Activated naive CD4-positive, alpha-beta T cell treated with anti-CD3 and anti-CD28 coated beads, Interleukin-2, amount 50 U/mL, for 72 hours (primary cell): ENCODE data around the gene SDK1. TPM values are rescaled to one million over a fixed set of nuclear protein-coding genes. Genes with fewer than 3 reads are reported as not detected.

Experiments
- ATAC-seq, 2 donors: fragments of 150-1000 bp; cut with Tn5 transposase; 2 replicates each; pipeline ENCODE4 v1.10.0; 2021; ENCODE audit warnings: mild to moderate bottlenecking in 2 of 2, moderate library complexity in 2 of 2
- DNase-seq, 2 donors: peaks; one replicate each; pipeline ENCODE4 v3.0.0; 2021 to 2022; ENCODE audit warnings: low spot score in 2 of 2
- H3K27ac Mint-ChIP-seq, 2 donors: one replicate each; pipeline ENCODE4 v1.8.0; 2022; ENCODE audit warnings: mild to moderate bottlenecking in 2 of 2, mixed read lengths in 2 of 2
- H3K36me3 Mint-ChIP-seq, 2 donors: one replicate each; pipeline ENCODE4 v1.8.0; 2022; ENCODE audit warnings: mixed read lengths in 2 of 2
- H3K9me3 Mint-ChIP-seq, 2 donors: one replicate each; pipeline ENCODE4 v1.8.0; 2022; ENCODE audit warnings: mixed read lengths in 2 of 2
- total RNA-seq, 2 donors: library from RNA; stranded (reverse); gene quantifications; one replicate each; pipeline ENCODE4 v1.2.3, GENCODE V29; 2022

Gene SDK1
- total RNA-seq, 2 donors from 2014 or later, result 1.3 to 2.1 TPM

DNA sequence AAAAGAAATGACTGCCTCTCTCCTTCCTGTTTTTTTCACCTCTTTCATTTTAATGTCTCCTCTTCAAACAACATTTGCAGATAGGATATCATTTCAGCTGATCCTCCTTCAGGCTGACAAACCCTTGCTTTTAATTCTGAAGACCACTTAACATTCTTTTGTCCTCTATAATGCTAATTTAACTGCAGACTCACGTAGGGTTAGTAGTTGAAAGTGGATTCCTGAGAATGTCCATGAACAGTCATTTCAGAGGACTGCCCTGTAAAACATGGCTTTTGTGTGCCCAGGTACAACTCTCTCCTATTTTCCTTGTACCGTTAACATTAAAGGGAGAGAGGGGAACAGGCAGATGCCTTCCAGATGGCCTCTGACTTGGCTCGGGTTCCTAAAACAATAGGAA is 524.4 kb downstream of the SDK1 start:
- ATAC-seq (no peak), DNase-seq (no peak)
- H3K9me3 Mint-ChIP-seq, result no peaks in the 10 kb centered on the region
- H3K36me3 Mint-ChIP-seq, result no peaks in the 10 kb centered on the region
- no peak overlapping the region for H3K27ac Mint-ChIP-seq

- ATAC-seq (no peak), DNase-seq (no peak)
- Mint-ChIP-seq H3K27ac (no peak overlapping the region), H3K9me3 (no peaks in the 10 kb centered on the region), H3K36me3 (no peaks in the 10 kb centered on the region)
Measured at GRCh38 chr7:3832199-3832598, 531.1 kb downstream of the SDK1 start.

GRCh38 chr7:3835109-3835508 is 534.1 kb downstream of the SDK1 start:
- no peaks in the 10 kb centered on the region for H3K9me3 Mint-ChIP-seq
- no peaks in the 10 kb centered on the region for H3K36me3 Mint-ChIP-seq
- ATAC-seq (no peak), DNase-seq (no peak)
- H3K27ac Mint-ChIP-seq, result no peak overlapping the region

- no peak for ATAC-seq
- H3K36me3 Mint-ChIP-seq, result no peaks in the 10 kb centered on the region
- no peaks in the 10 kb centered on the region for H3K9me3 Mint-ChIP-seq
- no peak for DNase-seq
- no peak overlapping the region for H3K27ac Mint-ChIP-seq
Measured at GRCh38 chr7:3836855-3837254, 535.8 kb downstream of the SDK1 start.

GRCh38 chr7:3844540-3845151 is 543.6 kb downstream of the SDK1 start:
- DNase-seq (no peak), ATAC-seq (no peak)
- H3K36me3 Mint-ChIP-seq, result no peaks in the 10 kb centered on the region
- no peaks in the 10 kb centered on the region for H3K9me3 Mint-ChIP-seq
- no peak overlapping the region for H3K27ac Mint-ChIP-seq

DNA sequence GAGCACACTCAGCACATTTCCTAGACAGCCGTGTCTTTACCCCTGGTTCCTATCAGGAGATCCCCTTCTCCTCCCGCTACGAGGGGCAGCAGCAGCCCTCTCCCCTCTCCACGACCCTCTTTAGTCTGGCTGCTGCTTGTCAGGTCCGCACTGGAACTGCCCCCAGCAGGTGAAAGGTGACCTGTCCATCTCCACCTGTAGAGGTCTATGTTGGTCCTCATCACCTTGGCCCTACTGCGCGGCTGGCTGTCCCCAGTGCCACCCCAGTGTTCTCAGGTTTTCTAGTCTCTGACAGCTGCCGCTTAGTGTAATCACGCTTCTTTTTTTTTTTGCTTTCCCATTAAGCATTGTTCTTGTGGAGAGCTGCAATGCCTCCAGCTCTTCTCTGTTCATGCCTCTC is 545.7 kb downstream of the SDK1 start:
- Mint-ChIP-seq H3K9me3 (no peaks in the 10 kb centered on the region), H3K27ac (no peak overlapping the region), H3K36me3 (no peaks in the 10 kb centered on the region)
- no peak for ATAC-seq
- no peak for DNase-seq

- ATAC-seq (no peak), DNase-seq (no peak)
- H3K9me3 Mint-ChIP-seq, result no peaks in the 10 kb centered on the region
- no peak overlapping the region for H3K27ac Mint-ChIP-seq
- H3K36me3 Mint-ChIP-seq, result no peaks in the 10 kb centered on the region
Measured at GRCh38 chr7:3847336-3847735, 546.3 kb downstream of the SDK1 start.

DNA sequence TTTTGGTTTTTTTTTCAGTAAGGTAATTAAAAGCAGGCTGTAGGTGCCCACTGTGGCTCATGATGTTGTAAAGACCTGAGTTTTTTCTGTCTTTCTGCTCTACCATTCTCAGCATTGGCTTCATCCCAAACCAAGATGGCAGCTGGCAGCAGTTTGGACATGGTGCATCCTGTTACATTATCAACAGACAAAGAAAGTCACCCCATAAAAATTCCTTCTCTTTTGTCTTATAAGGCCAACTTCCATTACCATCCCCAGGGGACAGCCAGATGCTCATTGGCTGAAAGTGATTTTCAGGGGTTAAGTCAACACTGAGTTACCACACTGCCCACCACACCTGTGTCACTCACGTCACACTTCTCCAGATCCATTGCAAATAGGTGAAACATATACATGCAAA is 558.4 kb downstream of the SDK1 start:
- Mint-ChIP-seq H3K27ac (no peak overlapping the region), H3K9me3 (no peaks in the 10 kb centered on the region), H3K36me3 (no peaks in the 10 kb centered on the region)
- ATAC-seq (no peak), DNase-seq (no peak)

DNA sequence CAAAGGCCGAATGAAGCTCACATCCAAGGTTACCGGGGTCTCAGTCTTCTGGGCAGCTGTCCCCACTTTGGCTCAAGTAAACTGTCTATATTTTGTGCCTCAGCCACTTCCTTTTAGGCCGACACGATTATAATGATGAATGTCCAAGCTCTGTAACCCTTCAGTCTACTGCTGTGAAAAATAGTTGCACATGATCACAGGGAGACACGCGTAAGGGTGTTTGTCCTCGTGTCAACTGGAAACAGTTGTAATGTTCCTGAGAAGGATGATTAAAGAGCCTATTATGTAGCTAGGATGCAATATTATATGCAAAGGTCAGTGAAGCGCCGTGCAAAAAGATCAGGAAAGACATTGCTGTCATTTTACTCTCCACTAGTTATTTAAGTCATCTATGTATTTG is 559.9 kb downstream of the SDK1 start:
- ATAC-seq (no peak), DNase-seq (no peak)
- H3K36me3 Mint-ChIP-seq, result no peaks in the 10 kb centered on the region
- no peak overlapping the region for H3K27ac Mint-ChIP-seq
- no peaks in the 10 kb centered on the region for H3K9me3 Mint-ChIP-seq

DNA sequence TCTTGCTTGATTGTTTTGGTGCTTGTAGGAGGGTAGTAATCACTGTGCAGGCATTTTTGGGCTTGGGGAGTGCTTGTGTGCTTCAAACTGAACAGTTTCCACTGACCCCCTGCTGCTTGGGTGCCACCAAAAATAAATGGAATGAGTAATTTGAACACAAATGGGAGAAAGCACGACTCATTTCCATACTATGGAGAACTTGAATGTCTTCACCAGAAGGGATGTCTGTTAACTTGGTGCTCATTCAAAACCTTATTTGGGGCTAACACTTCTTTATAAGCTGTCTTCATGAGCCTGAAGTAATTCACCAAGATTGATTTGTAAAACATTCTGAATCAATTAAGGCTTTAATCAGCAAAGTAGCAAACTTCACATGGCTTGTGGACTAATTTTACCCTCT is 560.3 kb downstream of the SDK1 start:
- H3K27ac Mint-ChIP-seq, result no peak overlapping the region
- H3K36me3 Mint-ChIP-seq, result no peaks in the 10 kb centered on the region
- ATAC-seq, result peak in 1 of 2 donors; percentile 16
- peaks cover 0 to 4% of the 10 kb centered on the region in 2 donors for H3K9me3 Mint-ChIP-seq
- no peak for DNase-seq

DNA sequence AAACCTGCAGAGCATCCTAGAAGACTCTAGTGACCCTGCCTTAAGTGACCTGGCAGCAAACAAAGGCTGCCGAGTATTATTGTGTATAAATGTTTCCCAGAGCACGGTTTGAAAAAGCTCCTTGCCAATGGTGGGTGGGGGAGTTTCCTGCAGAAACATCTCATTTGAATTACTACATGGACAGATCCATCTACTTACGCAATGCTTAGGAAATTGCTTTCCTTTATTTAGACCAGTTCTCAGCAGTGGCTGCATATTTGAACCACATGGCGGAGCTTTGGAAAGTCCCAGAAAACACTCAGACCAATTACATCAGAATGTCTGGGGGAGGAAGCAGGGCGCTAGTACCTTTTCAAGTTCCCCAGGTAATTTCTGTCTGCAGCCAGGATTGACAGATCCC is 560.9 kb downstream of the SDK1 start:
- Mint-ChIP-seq H3K27ac (no peak overlapping the region), H3K9me3 (peaks cover 0 to 5% of the 10 kb centered on the region in 2 donors), H3K36me3 (no peaks in the 10 kb centered on the region)
- DNase-seq, result no peak
- peak in 1 of 2 donors; percentile 34 for ATAC-seq

GRCh38 chr7:3862774-3863173 is 561.7 kb downstream of the SDK1 start:
- Mint-ChIP-seq H3K27ac (no peak overlapping the region), H3K9me3 (peaks cover 0 to 5% of the 10 kb centered on the region in 2 donors), H3K36me3 (no peaks in the 10 kb centered on the region)
- ATAC-seq, result no peak
- DNase-seq, result no peak

GRCh38 chr7:3866277-3866676 is 565.2 kb downstream of the SDK1 start:
- peaks cover 0 to 8% of the 10 kb centered on the region in 2 donors for H3K9me3 Mint-ChIP-seq
- no peaks in the 10 kb centered on the region for H3K36me3 Mint-ChIP-seq
- DNase-seq (no peak), ATAC-seq (no peak)
- H3K27ac Mint-ChIP-seq, result no peak overlapping the region

DNA sequence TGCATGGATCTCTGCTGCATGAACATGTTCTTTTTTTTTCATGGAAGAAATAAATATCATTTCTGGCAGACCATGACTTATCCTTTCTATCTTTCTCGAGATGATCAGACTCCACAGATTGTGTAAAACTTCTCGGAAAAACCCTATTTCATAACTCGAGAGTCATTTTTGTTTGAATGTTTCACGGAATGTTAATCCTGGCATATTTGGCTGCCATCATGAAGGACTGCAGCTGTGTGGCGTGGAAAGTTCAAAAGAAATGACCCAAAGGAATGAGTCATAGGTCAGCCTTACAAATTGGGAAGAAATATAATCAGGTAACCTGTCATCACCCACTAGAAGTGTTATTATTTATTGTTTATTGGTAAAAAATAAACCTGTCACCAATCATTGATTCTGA is 566.8 kb downstream of the SDK1 start:
- peaks cover 0 to under 1% of the 10 kb centered on the region in 2 donors for H3K36me3 Mint-ChIP-seq
- DNase-seq (no peak), ATAC-seq (no peak)
- H3K27ac Mint-ChIP-seq, result no peak overlapping the region
- peaks cover 0 to 10% of the 10 kb centered on the region in 2 donors for H3K9me3 Mint-ChIP-seq

GRCh38 chr7:3879355-3880075 is 578.5 kb downstream of the SDK1 start:
- Mint-ChIP-seq H3K36me3 (peaks cover 0 to 7% of the 10 kb centered on the region in 2 donors), H3K27ac (no peak overlapping the region), H3K9me3 (peaks cover 0 to 4% of the 10 kb centered on the region in 2 donors)
- no peak for ATAC-seq
- no peak for DNase-seq

DNA sequence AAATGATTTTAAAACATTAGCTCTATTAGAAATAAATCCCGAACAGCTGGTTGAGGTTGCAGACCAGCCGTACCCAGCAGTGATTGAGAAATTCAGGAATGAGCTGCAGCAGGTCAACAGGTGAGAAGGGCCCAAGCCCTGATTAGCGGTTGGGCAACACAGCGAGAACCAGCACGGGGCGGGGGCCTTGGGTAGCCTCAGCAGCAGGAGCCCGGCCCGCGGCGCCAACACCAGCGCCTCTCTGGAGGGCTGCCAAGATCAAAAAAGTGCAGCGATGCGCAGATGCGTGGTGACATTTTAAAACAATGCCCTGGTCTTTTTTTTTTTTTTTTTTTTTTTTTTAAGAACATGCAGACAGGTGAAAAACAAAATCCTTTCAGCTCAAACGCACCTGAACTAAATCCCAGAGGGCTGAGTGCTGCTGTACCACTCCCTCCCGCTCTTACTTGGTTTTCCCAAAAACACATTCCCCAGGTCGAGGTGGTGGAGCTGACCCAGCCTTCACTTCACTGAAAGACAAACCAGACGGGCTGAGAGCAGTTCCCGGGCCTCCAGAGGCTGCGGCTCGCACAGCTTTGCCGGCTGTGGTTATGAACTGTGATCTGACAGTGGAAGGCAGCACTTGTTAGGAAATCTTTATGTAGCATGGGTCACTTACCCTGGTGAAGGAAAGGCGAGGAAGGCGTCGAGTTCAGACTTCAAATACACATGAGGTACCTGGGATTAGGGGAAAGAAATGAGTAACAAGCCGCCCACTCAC is 579.4 kb downstream of the SDK1 start:
- Mint-ChIP-seq H3K36me3 (no peaks in the 10 kb centered on the region), H3K27ac (no peak overlapping the region), H3K9me3 (peaks cover 0 to 4% of the 10 kb centered on the region in 2 donors)
- no peak for ATAC-seq
- no peak for DNase-seq

GRCh38 chr7:3882782-3883181 is 581.7 kb downstream of the SDK1 start:
- no peak for DNase-seq
- H3K36me3 Mint-ChIP-seq, result no peaks in the 10 kb centered on the region
- H3K9me3 Mint-ChIP-seq, result peaks cover 0 to 4% of the 10 kb centered on the region in 2 donors

More at GRCh38 chr7:3882782-3883181, 581.7 kb downstream of the SDK1 start:
- no peak overlapping the region for H3K27ac Mint-ChIP-seq
- no peak for ATAC-seq
